GM19238 (cell line): ENCODE measurements around the gene LAMA5.

Source experiments
- DNase-seq: peaks from one replicate; pipeline ENCODE4 v3.0.0; 2011; ENCODE audit warnings: low spot score; ENCODE audit not compliant: insufficient read length

The LAMA5 gene, protein sequence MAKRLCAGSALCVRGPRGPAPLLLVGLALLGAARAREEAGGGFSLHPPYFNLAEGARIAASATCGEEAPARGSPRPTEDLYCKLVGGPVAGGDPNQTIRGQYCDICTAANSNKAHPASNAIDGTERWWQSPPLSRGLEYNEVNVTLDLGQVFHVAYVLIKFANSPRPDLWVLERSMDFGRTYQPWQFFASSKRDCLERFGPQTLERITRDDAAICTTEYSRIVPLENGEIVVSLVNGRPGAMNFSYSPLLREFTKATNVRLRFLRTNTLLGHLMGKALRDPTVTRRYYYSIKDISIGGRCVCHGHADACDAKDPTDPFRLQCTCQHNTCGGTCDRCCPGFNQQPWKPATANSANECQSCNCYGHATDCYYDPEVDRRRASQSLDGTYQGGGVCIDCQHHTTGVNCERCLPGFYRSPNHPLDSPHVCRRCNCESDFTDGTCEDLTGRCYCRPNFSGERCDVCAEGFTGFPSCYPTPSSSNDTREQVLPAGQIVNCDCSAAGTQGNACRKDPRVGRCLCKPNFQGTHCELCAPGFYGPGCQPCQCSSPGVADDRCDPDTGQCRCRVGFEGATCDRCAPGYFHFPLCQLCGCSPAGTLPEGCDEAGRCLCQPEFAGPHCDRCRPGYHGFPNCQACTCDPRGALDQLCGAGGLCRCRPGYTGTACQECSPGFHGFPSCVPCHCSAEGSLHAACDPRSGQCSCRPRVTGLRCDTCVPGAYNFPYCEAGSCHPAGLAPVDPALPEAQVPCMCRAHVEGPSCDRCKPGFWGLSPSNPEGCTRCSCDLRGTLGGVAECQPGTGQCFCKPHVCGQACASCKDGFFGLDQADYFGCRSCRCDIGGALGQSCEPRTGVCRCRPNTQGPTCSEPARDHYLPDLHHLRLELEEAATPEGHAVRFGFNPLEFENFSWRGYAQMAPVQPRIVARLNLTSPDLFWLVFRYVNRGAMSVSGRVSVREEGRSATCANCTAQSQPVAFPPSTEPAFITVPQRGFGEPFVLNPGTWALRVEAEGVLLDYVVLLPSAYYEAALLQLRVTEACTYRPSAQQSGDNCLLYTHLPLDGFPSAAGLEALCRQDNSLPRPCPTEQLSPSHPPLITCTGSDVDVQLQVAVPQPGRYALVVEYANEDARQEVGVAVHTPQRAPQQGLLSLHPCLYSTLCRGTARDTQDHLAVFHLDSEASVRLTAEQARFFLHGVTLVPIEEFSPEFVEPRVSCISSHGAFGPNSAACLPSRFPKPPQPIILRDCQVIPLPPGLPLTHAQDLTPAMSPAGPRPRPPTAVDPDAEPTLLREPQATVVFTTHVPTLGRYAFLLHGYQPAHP (N-terminal part only)

DNA sequence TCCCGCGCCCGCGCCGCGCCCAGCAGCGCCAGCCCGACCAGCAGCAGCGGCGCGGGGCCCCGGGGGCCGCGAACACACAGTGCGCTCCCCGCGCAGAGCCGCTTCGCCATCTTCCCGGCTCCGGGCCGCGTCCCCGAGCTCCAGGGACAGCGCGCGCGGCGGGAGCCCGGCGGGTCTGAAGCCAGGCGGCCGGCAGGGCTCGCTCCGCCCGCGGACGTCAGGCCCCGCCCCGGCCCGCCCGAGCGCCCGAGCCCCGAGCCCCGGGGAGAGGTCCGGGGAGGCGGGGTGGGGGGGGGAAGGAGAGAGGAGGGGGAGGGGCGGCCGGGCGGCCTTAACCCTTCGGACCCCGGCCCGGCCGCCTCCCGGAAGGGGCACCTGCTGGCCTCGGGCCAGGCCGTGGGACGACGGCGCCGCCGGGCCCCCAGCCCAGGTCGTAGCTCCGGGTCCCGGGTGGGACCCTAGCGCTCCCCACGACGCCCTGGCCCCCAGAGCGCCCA, at the start of gene LAMA5:
Gene LAMA5, minus strand, starts transcription at position 177 of the 497 bp plus-strand sequence. Its CDS starts 67 bp downstream, at position 110.
- DNase-seq, result peak; percentile 61

DNA sequence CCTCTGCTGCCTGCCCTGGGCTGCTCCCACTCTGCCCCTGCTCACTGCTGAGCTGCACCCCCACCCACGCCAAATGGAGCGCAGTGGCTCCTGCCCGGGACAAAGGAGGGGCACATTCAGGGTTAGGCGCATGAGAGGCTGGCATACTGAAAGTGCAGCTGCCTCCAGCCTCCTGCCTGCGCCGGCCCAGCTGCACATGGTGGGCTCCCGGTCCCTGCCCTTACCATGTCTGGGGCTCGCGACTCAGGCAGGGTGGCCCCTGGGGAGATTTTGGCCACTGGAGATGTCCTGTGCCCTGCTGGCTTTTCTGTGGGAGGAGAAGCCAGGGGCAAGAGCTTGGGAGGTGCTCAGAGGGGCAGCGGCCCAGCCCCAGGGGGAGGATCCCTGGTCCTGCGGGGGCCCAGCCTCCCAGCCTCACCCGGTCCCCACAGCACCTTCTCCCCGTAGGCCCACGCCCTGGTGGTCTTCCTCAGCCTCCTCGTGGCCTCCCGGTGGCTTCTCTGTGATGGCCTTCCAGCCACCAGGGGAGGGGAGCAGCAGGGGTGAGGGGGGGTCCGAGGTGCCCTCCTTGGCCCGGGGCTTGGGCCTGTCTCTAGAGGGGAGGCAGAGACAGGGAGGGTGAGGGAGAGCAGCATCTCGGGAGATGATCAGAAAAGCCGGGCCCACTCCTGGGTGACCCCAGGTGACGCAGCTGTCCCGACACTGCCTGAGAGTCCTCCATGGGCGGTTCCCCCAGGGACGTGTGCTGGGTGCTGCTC, 48.4 kb upstream of the LAMA5 start:
- DNase-seq, result no peak

DNA sequence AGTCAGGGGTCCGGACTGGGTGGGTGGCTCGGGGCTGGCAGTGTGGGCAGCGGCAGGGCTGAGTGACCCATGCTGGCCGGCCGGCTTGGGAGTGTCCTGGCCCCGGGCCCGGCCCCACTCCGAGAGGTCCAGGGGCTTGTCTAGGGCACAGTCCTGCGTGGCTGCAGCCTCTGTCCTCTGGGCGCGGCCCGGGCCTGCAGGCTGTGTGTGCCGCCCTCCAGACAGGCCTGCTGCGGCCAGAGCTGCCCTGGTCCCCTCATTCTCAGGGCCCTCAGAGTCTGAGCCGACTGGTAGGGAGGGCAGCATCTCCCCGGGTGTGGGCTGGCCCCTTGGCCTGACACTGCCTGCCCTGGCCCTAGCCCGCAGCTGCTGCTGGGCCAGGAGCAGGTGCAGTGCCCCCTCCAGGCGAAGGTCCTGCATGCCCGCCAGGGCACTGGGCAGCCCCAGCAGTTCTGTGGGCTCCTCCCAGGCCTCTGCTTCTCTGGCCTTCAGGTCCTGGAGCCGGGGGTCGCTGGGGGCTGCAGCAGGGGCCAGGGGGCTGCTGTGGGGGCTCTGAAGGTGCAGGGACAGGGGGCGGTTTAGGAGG, 46.9 kb upstream of the LAMA5 start:
- DNase-seq, result no peak

DNA sequence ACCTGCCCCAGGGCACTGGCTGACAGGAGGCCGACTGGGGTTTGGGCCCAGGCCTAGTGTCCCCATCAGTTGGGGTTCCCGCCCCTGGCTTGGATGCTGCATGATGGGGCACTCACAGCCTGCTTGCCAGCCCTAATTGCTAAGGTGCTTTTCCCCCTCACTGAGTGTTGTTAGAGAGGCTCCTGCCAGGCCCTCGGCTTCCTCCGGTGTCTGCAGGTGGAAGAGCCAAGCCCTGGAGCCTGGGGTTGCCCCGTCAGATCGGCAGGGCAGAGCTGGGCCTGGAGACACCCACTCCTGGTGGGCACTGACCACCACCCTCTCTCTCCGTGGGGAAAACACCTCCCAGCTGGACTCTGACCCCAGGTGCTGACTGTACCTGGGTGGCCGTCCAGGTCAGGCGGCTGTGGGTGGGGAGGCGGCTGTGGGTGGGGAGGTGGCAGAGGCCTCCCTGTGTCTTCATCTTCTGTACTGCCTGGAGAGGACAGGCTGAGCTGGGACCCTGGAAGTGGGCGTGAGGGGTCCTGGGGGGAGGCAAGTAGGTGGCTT, 46.0 kb upstream of the LAMA5 start:
- DNase-seq, result no peak

DNA sequence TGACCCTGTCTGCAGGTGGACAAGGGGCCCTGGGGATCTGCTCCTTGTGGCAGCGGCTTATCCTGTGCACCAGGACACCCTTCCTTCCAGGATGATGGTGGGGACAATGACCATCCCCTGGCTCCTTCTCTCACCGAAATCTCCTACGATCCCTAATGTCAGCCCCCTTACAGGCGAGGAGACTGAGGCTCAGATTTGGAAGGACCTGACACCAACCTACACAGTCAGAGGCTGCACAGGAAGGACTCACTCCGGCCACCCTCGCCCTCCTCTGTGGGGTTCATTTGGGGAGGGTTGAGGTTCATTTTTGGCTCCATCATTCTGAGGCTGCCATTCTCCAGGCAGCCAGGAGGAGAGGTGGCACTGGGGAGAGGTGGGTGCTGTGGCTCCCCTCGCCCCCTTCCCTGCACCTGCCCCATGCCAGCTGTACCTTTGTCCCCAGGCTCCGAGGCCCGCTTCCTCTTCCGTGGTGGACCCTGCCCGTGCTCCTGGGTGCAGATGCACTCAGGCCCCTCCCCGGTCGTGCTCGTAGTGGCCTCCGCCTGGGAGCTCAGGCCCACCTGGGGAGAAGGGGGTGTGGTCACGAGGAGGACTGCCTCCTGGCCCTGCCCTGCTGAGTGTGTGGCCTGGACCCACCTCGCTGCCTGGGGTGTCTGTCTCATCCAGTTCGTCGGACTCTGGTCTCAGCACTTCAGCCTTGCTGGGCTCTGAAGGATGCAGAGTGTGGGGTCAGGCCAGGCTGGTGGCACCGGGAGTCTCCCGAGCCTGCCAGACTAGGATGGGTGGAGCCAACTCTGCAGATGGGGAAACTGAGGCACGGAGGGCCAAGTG, 45.3 kb upstream of the LAMA5 start:
- DNase-seq, result no peak

DNA sequence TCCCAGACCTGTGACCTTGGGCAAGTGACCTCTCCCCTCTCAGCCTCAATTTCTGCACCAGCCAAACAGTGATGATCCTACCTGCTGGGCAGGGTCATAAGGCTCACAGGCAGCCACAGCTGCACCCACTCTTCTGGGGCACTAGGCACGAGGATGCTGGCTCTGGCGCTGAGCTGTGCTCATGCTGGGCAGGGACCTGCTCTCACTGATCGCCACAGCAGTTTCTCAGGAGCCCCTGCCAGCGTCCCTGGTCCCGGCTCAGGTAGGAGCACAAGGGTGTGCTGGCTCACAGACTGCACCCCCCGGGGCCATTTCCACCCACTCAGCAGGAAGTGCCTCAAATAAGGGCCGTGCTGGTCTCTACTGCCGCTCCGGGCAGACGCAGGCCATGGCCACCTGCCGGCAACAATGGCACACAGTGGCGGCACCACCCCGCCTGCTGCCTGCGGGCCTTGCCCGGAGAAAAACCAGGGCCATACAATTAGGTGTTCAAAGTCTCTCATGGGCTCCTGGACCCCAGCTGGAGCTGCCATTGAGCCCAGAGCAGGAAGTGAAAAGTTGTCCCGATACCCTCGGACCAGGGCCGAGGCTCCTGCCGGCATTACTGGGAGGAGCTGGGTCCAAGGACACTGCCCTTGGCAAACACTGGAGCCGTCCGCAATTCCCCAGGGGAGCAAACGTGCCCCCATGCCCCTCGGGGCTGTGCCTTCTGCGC, 44.5 kb upstream of the LAMA5 start:
- DNase-seq, result no peak

DNA sequence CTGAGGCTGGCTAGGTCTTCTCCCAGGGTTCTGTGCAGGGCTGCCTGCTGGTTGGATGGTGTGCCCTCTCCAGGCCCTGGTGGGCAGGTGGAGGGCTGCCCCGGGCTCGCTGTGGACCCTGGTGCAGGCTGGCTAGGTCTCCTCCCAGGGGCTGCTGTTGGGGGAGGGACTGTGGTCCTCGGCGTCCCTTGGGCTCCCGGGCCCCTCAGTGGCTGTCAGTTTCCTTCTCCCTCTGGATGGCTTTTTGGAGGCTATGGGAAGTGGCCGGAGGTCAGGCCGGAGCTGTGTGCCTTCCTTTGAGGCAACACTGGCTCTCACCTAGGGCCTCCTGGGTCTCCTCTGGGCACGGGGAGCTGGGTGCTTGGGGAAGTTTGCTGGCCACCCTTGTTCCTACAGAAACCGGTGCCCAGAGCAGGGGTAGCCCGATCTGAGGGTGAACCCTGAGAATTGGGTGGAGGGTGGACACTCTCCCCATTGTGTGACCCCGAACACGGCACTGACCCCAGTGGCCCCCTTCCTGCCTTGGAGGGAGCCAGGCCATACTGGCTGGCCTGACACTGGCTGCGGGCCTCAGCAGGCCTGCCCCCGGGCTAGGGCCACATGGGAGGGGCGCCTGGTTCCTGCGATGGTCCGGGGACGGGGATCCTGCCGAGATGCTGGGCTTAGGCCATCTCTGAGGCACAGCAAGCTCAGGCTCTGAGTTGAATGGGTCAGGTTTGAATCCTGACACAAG, 43.8 kb upstream of the LAMA5 start:
- DNase-seq, result no peak

DNA sequence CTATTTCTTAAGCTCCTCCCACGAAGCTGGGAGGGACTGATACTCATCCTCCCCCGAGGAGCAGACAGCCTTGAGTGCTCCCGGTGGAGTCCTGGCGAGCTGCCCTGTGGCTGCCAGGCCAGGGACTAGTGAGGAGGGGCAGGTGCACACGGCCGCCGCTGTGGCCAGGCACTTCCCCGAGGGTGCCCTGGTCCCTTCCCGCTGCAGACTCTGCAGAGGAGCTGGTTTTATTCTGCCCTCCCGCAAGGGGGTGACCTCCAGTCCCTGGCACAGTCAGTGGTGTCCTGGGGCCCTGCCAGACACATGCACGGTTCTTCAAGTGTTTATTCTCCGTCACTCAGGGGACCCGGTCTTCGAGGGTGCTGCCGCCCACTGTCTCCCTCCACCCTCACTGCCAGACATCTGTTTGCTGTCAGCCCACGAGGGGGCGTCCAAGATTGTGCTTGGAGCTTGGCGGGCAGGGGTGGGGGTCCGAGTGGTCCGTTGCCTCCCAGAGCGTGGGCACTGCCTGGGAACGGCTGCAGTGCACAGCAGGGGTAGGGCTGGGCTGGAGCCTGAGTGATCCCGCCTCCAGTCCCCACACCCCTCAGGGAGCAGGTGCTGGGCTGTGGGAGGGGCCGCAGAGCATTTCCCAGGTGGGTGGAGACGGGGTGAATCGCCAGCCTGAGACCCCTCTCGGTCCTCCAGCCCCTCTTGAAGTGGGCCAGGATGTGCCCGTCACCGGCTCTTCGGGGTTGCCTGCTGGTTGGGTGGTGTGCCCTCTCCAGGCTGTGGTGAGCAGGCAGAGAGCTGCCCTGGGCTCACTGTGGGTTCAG, 43.0 kb upstream of the LAMA5 start:
- peak; percentile 42 for DNase-seq

DNA sequence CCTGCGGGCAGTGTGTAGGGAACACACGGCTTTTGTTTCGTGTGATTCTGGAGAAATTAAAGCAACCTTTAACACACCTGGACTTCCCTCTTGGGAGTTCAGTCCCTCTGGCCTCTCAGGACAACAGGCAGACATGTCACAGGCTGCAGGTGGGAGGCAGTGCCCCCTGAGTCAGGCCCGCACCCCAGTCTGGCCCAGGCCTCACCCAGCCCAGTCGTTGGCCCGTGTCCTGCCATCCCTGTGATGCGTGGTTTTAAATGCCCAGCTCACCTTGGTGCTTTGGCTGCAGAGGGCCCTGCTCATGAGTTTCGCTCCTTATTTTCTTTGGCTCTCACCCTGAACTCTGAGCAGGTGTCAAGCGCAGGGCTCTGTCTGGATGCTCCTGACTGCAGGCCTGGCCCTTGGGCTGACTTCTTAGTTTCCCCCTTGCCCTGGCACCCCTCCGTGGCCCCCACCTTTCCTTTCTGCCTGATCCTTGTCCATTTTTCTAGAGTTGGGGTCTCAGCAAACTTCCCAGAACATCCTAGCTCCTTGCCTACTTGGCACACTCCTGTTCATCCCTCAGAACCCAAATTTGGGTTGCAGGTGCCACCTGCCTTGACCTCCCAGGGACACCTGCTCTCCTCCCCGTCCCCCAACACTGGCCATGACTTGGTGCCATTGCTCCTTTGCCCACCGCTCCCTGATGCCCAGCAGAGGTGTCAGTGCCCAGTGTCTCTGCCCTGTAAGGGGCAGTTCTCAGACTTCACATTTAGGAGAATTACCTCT, 42.2 kb upstream of the LAMA5 start:
- no peak for DNase-seq

DNA sequence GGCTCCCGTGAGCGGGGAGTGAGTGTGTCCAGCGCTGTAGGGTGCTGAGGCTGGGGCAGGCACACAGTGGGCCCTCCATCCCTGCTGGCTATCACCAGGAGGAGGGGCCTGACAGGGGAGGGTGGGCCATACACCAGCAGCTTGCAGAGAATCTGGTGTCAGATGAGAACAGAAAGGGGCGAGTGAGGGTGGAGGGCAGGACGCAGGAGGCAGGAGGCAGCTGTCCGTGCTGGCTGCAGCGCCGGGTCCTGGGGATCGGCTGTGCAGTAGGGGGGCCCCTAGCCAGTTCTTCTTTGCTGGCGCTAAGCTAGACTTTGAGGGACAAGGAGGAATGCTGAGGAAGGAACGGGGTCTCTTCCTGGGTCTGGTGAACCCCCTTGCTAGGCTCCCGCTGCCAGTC, 41.5 kb upstream of the LAMA5 start:
- DNase-seq, result no peak

DNA sequence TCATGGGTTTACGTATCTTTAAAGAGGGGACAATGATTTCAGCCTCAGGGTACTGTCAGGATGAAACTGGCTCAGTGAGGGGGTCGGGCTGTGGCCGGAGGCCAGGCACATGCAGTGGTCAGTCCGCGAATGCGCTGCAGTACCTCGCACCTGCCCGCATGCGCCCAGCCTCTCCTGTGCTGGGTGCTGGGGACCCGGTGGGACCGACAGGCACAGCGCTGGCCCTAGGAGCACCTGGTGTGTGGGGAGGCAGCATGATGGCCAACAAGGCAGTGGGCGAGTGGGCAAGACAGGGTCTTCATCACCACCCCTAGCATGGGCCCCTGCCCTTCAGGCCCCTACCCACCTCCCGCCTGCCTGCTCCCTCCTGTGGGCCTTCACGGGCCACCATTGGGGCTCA, 40.9 kb upstream of the LAMA5 start:
- DNase-seq, result no peak

DNA sequence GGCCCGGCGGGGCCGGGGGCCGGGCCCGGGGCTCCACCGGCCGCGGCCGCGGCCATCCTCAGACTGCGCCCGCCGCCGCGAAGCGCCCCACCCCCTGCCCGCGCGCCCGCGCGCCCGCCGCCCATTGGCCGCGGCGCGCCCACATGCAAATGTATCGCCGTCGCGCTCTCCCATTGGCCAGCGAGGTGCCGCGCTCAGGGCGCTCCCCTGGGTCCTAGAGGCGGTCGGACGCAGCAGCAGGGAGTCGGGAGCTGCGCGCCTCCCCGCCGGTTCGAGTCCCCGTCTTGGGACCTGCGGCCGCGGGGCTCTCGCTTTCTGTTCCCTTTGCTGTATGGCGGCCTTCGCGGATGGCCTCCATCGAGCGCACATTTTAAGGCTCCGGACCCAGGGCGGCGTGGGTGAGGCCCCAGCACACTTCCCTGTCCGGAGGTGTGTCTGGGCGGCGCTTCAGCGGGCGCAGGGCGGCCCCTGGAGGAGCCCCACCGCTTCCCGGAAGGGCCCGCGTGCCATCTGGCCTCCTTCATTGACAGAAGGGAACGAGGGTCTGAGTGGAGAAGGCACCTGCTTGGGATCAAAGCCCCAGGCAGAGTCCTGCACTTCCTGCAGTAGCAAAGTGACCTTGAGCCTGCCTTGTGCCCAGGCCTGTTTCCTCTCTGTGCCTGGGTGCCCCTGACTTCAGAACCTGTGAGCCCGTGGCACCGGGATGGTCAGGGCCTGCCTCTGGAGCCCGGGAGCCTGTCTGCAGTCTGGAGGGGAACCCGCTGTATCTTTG, 40.3 kb upstream of the LAMA5 start, which contains the start of gene CABLES2:
Gene CABLES2, minus strand, starts transcription at position 65 of the 772 bp plus-strand sequence. Its CDS starts 9 bp downstream, at position 56.
- DNase-seq, result peak; percentile 99

DNA sequence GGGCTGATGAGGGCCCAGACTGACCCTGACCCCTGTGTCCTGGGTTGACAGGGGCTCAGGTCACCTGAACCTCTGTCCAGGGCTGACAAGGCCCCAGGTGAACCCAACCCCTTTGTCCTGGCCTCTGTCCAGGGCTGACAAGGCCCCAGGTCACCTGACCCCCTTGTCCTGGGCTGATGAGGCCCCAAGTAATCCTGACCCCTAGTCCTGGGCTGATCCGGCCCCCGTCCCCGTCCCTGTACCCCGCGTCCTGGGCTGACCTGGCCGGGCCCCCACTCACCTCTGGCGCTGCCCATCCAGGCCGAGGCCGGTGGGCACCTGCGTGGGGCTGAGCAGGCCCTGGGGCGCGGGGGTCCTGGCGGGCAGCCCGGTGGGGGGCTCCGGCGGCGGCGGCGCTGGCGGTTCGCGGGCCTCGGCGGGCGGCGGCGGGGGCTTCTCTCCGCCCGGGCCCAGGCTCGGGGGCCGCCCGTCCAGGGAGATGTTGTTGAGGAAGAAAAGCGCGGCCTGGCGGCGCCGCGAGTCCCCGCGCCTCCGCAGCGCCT, 39.6 kb upstream of the LAMA5 start:
- DNase-seq, result no peak

DNA sequence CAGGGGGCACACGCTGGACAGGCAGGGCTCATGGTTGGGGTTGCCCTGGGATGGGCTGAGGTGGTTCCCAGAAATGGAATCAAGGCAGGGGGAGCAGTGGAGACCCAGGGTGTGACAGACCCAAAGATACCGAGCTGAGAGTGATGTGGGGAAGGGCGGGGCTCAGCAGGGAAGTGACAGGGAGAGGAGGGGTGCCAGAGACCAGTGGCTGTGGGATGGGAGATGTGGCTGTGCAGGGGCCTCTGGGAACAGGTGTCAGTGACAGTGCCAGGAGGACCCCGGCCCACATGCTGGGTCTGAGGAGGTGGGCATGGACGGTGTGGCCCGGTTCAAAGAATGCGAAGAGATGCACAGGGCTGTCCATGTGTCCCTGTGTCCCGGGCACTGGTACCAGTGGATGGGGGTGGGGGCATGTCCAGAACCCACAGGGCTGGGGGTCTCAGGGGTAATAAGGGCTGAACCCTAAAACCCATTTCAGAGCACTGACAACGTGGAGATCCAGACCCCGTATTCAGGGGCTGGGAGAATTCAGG, 38.9 kb upstream of the LAMA5 start:
- DNase-seq, result no peak
